Stimulated activated CD4-positive, alpha-beta T cell treated with anti-CD3 and anti-CD28 coated beads, TNF-alpha, amount 100 ng/mL, for 4 hours (primary cell): ENCODE results near the gene DDX31.
"Not testable (repeated sequence)": the region's sequence is repeated elsewhere in the genome, so short reads cannot be mapped to it uniquely, and the experiment has no call there.

Experiments
- DNase-seq, 3 experiments: peaks; one replicate each; pipeline ENCODE4 v3.0.0-alpha.2; 2020; ENCODE audit warnings: low read depth in 3 of 3

Gene DDX31

GRCh38 chr9:132669698-132670456 lies at the start of gene DDX31:
TSS of gene DDX31 (minus strand) at chr9:132669983. CDS start at chr9:132669934, 49 bp downstream.
- DNase-seq, result peak; percentile 75 to 80 (median 77)

GRCh38 chr9:132718381-132718928 lies 48.7 kb upstream of the DDX31 start:
- DNase-seq, result not testable (repeated sequence)

DNA sequence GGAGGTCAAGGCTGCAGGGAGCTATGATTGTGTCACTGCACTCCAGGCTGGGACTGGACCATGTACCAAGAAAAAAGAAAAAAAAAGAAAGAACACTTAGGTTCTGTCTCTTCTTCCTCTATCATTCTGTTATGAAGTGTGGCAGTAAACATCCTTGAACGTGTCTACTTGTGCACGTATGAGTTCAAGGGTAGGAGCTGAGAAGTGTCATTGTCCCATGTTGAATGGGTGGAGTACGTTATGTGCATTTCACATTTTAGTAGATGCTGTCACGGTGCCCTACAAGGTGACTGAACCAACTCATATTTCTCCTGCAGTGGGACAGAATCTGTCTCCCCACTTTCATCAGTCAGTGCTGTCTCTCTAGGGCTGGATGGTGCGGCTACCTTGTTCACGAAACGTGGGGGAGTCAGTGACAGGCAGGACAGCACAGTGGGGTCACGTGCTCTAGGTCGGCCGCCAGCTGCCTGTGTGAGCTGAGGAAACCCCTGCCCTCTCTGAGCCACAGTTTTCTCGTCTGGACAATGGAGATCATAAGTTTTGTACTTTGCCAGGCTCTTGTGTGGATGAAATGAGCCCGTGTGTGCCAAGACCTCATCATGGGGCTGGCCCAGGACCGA lies 47.7 kb upstream of the DDX31 start:
- DNase-seq, result no peak

DNA sequence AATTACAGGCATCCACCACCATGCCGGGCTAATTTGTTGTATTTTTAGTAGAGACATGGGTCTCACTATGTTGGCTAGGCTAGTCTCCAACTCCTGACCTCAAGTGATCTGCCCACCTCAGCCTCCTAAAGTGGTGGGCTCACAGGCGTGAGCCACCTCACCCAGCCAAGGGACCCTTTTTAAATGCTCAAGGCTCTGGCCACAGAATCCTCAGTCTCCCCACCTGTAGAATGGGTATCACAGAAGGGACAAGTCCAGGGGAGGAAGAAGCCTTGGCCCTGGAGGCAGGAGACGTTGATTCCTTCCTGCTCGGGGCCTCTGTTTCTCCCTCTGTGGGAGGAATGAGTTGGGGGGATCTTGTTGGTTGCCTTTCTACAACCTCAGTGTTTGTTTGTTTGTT lies 46.2 kb upstream of the DDX31 start:
- no peak for DNase-seq

GRCh38 chr9:132712753-132713152 lies 43.0 kb upstream of the DDX31 start:
- no peak for DNase-seq

GRCh38 chr9:132711846-132712245 lies 42.1 kb upstream of the DDX31 start:
- DNase-seq, result no peak

GRCh38 chr9:132711152-132711551 lies 41.4 kb upstream of the DDX31 start:
- not testable (repeated sequence) for DNase-seq

DNA sequence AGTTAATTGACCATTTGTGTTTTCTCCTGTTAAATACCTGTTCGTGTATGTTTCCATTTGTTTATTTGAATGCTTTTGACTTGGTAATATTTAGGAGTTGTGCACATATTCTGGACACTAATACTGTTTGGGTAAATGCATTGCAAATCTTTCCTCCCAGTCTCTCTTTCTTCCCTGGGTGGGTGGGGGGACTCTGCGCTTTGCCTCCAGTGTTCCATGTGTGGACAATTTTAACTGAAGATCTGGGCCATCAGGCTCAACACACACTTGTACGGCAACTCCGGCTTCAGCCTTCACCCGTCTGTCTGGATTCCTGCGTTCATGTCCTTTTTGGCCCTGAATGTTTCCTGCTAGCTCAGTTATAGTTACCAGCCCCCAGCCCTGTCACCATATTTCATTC lies 40.5 kb upstream of the DDX31 start:
- DNase-seq, result no peak

DNA sequence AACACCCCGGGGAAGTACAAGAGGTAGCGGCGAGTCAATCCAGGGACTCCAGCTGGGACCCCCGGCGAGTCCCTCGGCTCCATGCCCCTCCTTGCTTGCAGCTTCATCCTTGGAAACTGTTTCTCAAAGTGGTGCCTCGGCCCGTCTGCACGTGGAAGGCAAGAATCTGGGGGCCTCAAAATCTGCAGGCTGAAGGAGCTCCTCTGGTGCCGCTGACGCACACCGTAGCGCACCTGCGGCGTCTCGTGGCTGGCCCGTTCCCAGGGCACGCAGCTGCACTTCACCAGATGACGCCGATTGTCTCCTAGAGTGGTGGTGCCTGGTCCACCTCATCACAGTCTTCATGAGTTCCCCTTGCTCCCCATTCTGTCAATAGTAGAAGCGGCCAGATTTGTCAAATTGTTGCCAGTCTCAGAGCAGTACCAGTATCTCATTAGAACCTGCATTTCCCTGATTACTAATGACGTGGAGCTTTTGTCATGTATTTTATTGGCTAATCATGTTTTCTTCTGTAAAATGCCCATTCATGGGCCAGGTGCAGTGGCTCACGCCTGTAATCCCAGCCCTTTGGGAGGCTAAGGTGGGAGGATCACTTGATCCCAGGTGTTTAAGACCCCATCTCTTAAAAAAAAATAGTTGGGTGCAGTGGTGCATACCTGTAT lies 39.1 kb upstream of the DDX31 start:
- no peak for DNase-seq

GRCh38 chr9:132708239-132708638 lies 38.5 kb upstream of the DDX31 start:
- no peak for DNase-seq

DNA sequence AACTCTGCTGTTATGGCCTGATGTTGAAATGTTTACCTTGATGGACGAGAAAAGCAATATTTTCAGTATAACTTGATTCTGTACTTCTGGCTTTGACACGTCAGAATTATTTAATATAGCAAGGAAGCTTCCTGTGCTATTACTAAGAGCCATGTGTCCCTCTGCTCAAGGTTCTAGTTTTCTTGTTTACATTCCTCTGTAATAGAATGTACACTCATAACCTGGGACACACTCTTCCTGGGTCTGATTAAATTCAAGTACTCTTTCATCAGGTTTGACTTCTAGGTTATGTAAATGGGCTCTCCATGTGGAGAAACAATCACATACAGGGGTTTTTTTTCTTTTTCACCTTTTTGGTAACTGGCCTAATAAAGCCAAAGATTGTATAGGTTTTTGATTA lies 33.6 kb upstream of the DDX31 start:
- DNase-seq, result no peak

DNA sequence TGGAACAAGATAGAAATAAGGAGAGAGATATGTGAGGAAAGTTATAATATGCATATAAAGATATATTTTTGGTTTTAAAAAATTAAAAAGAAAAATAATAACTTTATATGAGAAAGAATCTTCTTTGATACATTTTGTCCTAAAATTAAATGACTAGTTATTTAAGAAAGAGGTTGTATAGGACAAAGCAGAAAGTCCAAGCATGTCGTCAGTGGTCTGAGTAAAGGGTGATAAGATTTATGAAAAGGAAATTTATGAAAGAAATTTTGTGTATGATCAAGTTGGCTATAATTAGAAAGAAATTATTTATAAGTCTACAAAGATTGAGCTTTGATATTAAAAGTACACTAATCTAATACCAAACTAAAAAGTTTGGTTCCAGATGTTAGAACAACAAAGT lies 32.5 kb upstream of the DDX31 start:
- no peak for DNase-seq

GRCh38 chr9:132699956-132700355 lies 30.2 kb upstream of the DDX31 start:
- no peak for DNase-seq

DNA sequence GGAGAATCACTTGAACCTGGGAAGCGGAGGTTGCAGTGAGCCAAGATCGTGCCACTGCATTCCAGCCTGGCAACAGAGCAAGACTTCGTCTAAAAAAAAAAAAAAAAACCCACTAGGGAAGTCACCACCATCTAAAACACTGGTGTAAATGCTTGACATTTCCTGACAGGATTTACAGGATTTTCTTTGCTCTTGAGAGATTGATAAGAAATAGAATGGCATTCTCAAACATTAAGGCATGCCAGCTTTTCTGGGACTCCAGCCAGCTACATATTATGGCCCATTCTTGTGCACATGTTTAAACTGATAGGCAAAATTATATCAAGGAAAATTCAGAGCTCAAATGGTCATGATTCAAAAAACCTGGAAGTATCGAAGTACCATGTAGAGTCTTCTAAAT lies 29.2 kb upstream of the DDX31 start:
- DNase-seq, result no peak

GRCh38 chr9:132697230-132697629 lies 27.4 kb upstream of the DDX31 start:
- no peak for DNase-seq

GRCh38 chr9:132694144-132694543 lies 24.4 kb upstream of the DDX31 start:
- no peak for DNase-seq

- no peak for DNase-seq
Observed at GRCh38 chr9:132690696-132691095, 20.9 kb upstream of the DDX31 start.

DNA sequence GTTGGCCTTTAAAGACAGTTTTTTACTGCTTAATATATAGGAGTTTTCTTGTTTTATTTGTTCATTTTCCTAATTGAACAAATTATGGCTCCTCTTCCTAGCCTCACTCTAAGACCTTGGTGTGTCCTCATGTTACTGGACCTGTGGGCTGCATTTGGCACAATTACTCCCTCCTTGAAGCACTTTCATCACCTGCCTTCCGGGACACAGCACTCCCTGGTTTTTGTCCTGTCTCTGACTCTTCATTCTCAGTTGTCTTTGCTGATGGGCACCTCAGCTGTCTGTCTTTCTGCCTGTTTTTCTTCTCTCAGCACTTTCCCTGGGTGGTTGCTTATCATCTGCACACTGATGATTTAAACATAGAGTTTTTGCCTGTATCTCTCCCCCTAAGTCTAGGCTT lies 14.1 kb upstream of the DDX31 start:
- DNase-seq, result no peak

DNA sequence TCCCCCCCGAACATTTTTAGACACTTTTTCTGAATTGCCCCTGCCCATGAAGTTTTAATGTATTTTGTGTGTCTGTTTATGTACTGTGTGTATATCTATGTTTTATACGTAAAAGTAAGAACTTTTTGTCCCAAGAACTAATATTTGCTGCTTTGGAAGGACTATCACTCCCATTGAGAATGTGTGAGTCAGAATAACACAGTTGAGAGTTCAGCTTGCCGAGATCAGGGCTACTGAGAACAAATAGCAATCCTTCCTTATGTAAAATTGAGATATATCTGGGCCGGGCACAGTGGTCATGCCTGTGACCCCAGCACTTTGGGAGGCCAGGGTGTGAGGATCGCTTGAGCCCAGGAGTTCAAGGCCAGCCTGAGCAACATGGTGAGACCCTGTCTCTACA lies 11.8 kb upstream of the DDX31 start:
- DNase-seq, result no peak

GRCh38 chr9:132679946-132680625 lies 10.3 kb upstream of the DDX31 start:
- no peak for DNase-seq

DNA sequence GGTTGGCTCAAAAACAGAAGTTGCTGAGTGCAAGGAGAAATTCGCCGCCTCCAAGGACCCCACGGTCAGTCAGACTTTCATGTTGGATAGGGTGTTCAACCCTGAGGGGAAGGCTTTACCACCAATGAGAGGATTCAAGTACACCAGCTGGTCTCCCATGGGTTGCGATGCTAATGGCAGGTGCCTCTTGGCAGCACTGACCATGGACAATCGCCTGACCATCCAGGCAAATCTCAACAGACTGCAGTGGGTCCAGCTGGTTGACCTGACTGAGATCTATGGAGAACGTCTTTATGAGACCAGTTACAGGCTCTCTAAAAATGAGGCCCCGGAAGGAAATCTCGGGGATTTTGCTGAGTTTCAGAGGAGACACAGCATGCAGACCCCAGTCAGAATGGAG lies 8.2 kb upstream of the DDX31 start:
- no peak for DNase-seq

GRCh38 chr9:132674485-132674884 lies 4.7 kb upstream of the DDX31 start:
- DNase-seq, result no peak
